Ovary (tissue), 9 donors: Measurements from ENCODE around the gene S100A5. TPM values are rescaled to one million over a fixed set of nuclear protein-coding genes. Genes with fewer than 3 reads are reported as not detected.

Experiments used
- DNase-seq, 5 donors: peaks; one replicate each; pipeline ENCODE4 v3.0.0-alpha.2; 2019 to 2020
- H3K27ac ChIP-seq, 2 donors: fragments of 200-600 bp; one replicate each; pipeline versions ENCODE4 v1.5.1 to v1.8.0; 2019 to 2022
- H3K27me3 ChIP-seq: fragments of 200-600 bp; one replicate; pipeline ENCODE4 v1.8.0; 2022
- H3K36me3 ChIP-seq: fragments of 200-600 bp; sonication (generic); one replicate; pipeline ENCODE4 v1.5.1; 2019
- H3K4me1 ChIP-seq: one replicate; pipeline ENCODE4 v1.8.1; 2013; ENCODE audit warnings: mild to moderate bottlenecking, moderate library complexity; ENCODE audit not compliant: insufficient read depth
- H3K4me3 ChIP-seq: fragments of 200-600 bp; sonication (generic); one replicate; pipeline ENCODE4 v1.5.1; 2017
- H3K9me3 ChIP-seq, 2 donors: fragments of 200-600 bp in 1 of 2; sonication (generic) in 1 of 2; one replicate each; pipeline versions ENCODE4 v1.5.1 to v1.8.1; 2013 to 2019; ENCODE audit warnings: mild to moderate bottlenecking in 1 of 2, moderate library complexity in 1 of 2
- CTCF ChIP-seq, 3 donors: fragments of 450-650 bp in 2 of 3; fragments of 200-600 bp in 1 of 3; IDR thresholded peaks; one replicate each; pipeline versions ENCODE4 v1.5.1 to v1.8.0; 2016 to 2022; ENCODE audit warnings: antibody characterized with exemption in 3 of 3, mild to moderate bottlenecking in 1 of 3
- EP300 ChIP-seq: sonication (generic); formaldehyde crosslinking; IDR thresholded peaks from one replicate; pipeline ENCODE4 v1.6.1; 2017; ENCODE audit warnings: antibody characterized with exemption
- POLR2A ChIP-seq: fragments of 450-650 bp; IDR thresholded peaks from one replicate; pipeline ENCODE4 v1.6.1; 2017; ENCODE audit warnings: antibody characterized with exemption, mild to moderate bottlenecking, moderate library complexity
- WGBS, 3 donors: extraction: QIAGEN DNeasy Blood & Tissue Kit in 1 of 3; methylation state at CpG; one replicate each; pipeline versions ENCODE4 v1.1.5 to v1.1.7; 2013 to 2017; 5-methylcytosine and 5-hydroxymethylcytosine counted together
- intact Hi-C, 4 donors: fragments of 100-400 bp; cut with DNase I; formaldehyde crosslinking; loops; one replicate each; pipeline versions ENCODE4 v1.11.0 to v1.15.1; 2022 to 2023
- polyA plus RNA-seq, 2 donors: library from polyadenylated mRNA; stranded (reverse); fragments of 200-250 nt in 1 of 2; fragments of 350-450 nt in 1 of 2; fragmentation: Illumina TruSeq in 1 of 2; extraction: RNeasy Lipid Tissue Mini Kit (QIAGEN cat#74804) in 1 of 2; gene quantifications; one replicate each; pipeline ENCODE4 v1.2.3, GENCODE V29; 2013 to 2014
- total RNA-seq, 7 donors: library from RNA; depleted of rRNA in 2 of 7; stranded (reverse); fragments of >200 nt in 2 of 7; fragmentation: NEBNext Ultra II Directional in 3 of 7; extraction: Animal tissue kit (Norgen Biotek cat#: 25700) in 3 of 7; gene quantifications; one replicate each; pipeline versions ENCODE4 v1.1.0 to v1.2.4, GENCODE V29; 2016 to 2023
- donor health status: DM: no; HTN: no; CAD: no; lungs with moderate emphysema.
- donor health status: DM: no; HTN: no; CAD: no.
- donor health status: Bipolar disorder and iron deficiency.
- donor health status: DM: yes; HTN: yes; CAD: no.
- donor health status: DM: no; HTN: no; CAD: no.
- donor health status: DM: yes; HTN: yes; CAD: no.

Gene S100A5
- total and polyA plus RNA-seq, 9 donors, result not detected

GRCh38 chr1:153573351-153573750, 32.6 kb upstream of the S100A5 start:
- TF ChIP-seq CTCF (IDR thresholded peaks at IDR 0.05) (no peak), EP300 (no peak), POLR2A (no peak)
- intact Hi-C loops, result loop anchor here in 2 of 4 donors (10.0 kb wide), 2 partner anchors 51 to 201 kb away; partner anchors contain the start of genes S100A1 (in 1 of the 2), S100A13 (in 1 of the 2) and SLC27A3 (in 1 of the 2)
- no peak for DNase-seq
- no peaks in the 10 kb centered on the region for H3K9me3 ChIP-seq
- H3K36me3 ChIP-seq, result no peaks in the 10 kb centered on the region
- H3K4me3 ChIP-seq, result no peak overlapping the region
- 68 to 83% (median 75%) methylated on average over 3 of the region's 3 CpGs for WGBS, 3 donors
- H3K27me3 ChIP-seq, result no peaks in the 10 kb centered on the region
- peaks cover 2% of the 10 kb centered on the region for H3K4me1 ChIP-seq
- H3K27ac ChIP-seq, result no peak overlapping the region

GRCh38 chr1:153572569-153573015, 31.9 kb upstream of the S100A5 start:
- WGBS, 3 donors, result 4 to 6% (median 6%) methylated on average over 3 of the region's 3 CpGs

GRCh38 chr1:153571706-153572105, 31.0 kb upstream of the S100A5 start:
- Histone ChIP-seq H3K27ac (no peak overlapping the region), H3K4me3 (no peak overlapping the region), H3K9me3 (no peaks in the 10 kb centered on the region), H3K27me3 (no peaks in the 10 kb centered on the region), H3K36me3 (no peaks in the 10 kb centered on the region), H3K4me1 (peaks cover 4% of the 10 kb centered on the region)
- intact Hi-C loops, result loop anchor here in 2 of 4 donors (10.0 kb wide), 2 partner anchors 53 to 203 kb away; partner anchors contain the start of genes S100A1 (in 1 of the 2), S100A13 (in 1 of the 2) and SLC27A3 (in 1 of the 2)
- TF ChIP-seq POLR2A, result no peak
- no peak for TF ChIP-seq CTCF (IDR thresholded peaks at IDR 0.05)
- TF ChIP-seq EP300, result no peak
- DNase-seq, result no peak
- 66 to 74% (median 69%) methylated on average over 7 of the region's 7 CpGs for WGBS, 3 donors

More at GRCh38 chr1:153572569-153573015, 31.9 kb upstream of the S100A5 start:
- no peak overlapping the region for H3K27ac ChIP-seq
- H3K4me3 ChIP-seq, result no peak overlapping the region
- peaks cover 1% of the 10 kb centered on the region for H3K4me1 ChIP-seq
- no peaks in the 10 kb centered on the region for H3K36me3 ChIP-seq
- TF ChIP-seq CTCF (IDR thresholded peaks at IDR 0.05) (peak; percentile 74 to 80 (median 76)), POLR2A (no peak), EP300 (no peak)
- no peaks in the 10 kb centered on the region for H3K9me3 ChIP-seq
- intact Hi-C loops, result loop anchor here in 2 of 4 donors (10.0 kb wide), 2 partner anchors 52 to 202 kb away; partner anchors contain the start of genes S100A1 (in 1 of the 2), S100A13 (in 1 of the 2) and SLC27A3 (in 1 of the 2)
- H3K27me3 ChIP-seq, result no peaks in the 10 kb centered on the region
- peak; percentile 79 to 87 (median 84) for DNase-seq

DNA sequence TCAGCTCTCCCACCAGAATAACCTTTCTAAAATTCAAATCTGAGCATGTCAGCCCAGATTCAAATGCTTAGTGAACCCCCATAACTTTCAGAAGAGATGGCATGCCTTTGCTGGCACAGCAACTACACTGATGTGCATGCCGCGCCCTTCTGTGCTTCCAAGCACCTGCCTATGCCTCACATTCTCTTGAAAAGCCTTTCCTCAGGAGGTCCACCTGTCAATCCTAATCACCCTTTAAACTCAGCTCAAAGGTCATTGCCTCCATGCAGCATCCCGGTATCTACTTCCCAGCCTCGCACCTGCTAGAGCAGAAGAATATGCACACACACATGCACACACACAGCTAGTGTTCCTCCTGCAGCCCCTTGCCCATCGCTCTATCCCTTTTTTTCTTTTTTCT, 30.1 kb upstream of the S100A5 start:
- intact Hi-C loops, result loop anchor here in 2 of 4 donors (10.0 kb wide), 2 partner anchors 54 to 204 kb away; partner anchors contain the start of genes S100A1 (in 1 of the 2), S100A13 (in 1 of the 2) and SLC27A3 (in 1 of the 2)
- TF ChIP-seq POLR2A, result no peak
- TF ChIP-seq CTCF (IDR thresholded peaks at IDR 0.05), result no peak
- no peak for TF ChIP-seq EP300

More for the DNA sequence above, 30.1 kb upstream of the S100A5 start:
- 91 to 93% (median 92%) methylated on average over 5 of the region's 5 CpGs for WGBS, 3 donors
- H3K36me3 ChIP-seq, result no peaks in the 10 kb centered on the region
- H3K9me3 ChIP-seq, result no peaks in the 10 kb centered on the region
- H3K27ac ChIP-seq, result no peak overlapping the region
- peaks cover 11% of the 10 kb centered on the region for H3K4me1 ChIP-seq
- DNase-seq, result no peak
- H3K27me3 ChIP-seq, result no peaks in the 10 kb centered on the region
- no peak overlapping the region for H3K4me3 ChIP-seq
